Measurements from ENCODE around the gene IL17REL.

GRCh38 chr22:49997932-49998717 is 14.4 kb downstream of the IL17REL start:
- TF ChIP-seq POLR2AphosphoS5 (IDR thresholded peaks at IDR 0.05; ENCODE audit: low read depth) = no peak
- TF ChIP-seq CTCF (IDR thresholded peaks at IDR 0.05; ENCODE audit: insufficient read depth, low read length) = no peak
- TF ChIP-seq REST (IDR thresholded peaks at IDR 0.05; ENCODE audit: insufficient replicate concordance, low read depth) = no peak
- no peak for TF ChIP-seq GABPA (IDR thresholded peaks at IDR 0.05; ENCODE audit: low read depth)
- no peak for TF ChIP-seq SPI1 (IDR thresholded peaks at IDR 0.05; ENCODE audit: borderline replicate concordance, low read depth)

All from HL-60 (cell line).